MM.1S (cell line): ENCODE results near the gene OR51S1.

ENCODE experiments used
- DNase-seq: peaks from one replicate; pipeline ENCODE4 v3.0.0-alpha.2; 2015
- H2AFZ ChIP-seq: fragments of 300-600 bp; sonication (generic); 2 replicates; pipeline ENCODE4 v1.6.0; 2016; ENCODE audit warnings: antibody characterized with exemption, low read length
- H3F3A ChIP-seq: fragments of 300-600 bp; sonication (generic); 2 replicates; pipeline ENCODE4 v1.6.1; 2016; ENCODE audit warnings: mild to moderate bottlenecking, antibody characterized with exemption, low read length, moderate library complexity, mixed read lengths; ENCODE audit not compliant: insufficient read depth
- H3K27ac ChIP-seq: fragments of 300-600 bp; sonication (generic); 2 replicates; pipeline ENCODE4 v1.5.1; 2016; ENCODE audit warnings: mild to moderate bottlenecking, low read length
- H3K27me3 ChIP-seq: fragments of 300-600 bp; sonication (generic); replicated peaks from 2 replicates; pipeline ENCODE4 v1.6.0; 2016; ENCODE audit warnings: low read length; ENCODE audit not compliant: insufficient read depth
- H3K36me3 ChIP-seq: fragments of 300-600 bp; sonication (generic); replicated peaks from 2 replicates; pipeline ENCODE4 v1.6.1; 2016; ENCODE audit warnings: mild to moderate bottlenecking, low read length, mixed read lengths; ENCODE audit not compliant: insufficient read depth
- H3K4me1 ChIP-seq: fragments of 300-600 bp; sonication (generic); 2 replicates; pipeline ENCODE4 v1.6.1; 2016; ENCODE audit warnings: low read length, mixed read lengths
- H3K4me2 ChIP-seq: fragments of 300-600 bp; sonication (generic); 2 replicates; pipeline ENCODE4 v1.6.0; 2016; ENCODE audit warnings: low read depth, low read length
- H3K4me3 ChIP-seq: fragments of 300-600 bp; sonication (generic); 2 replicates; pipeline ENCODE4 v1.5.1; 2016; ENCODE audit warnings: low read length, mixed read lengths
- H3K79me2 ChIP-seq: fragments of 300-600 bp; sonication (generic); 2 replicates; pipeline ENCODE4 v1.6.1; 2016; ENCODE audit warnings: mixed run types, low read length, mixed read lengths
- H3K9ac ChIP-seq: fragments of 300-600 bp; sonication (generic); 2 replicates; pipeline ENCODE4 v1.6.1; 2016; ENCODE audit warnings: low read length, mixed read lengths
- H3K9me2 ChIP-seq: fragments of 300-600 bp; sonication (generic); replicated peaks from 2 replicates; pipeline ENCODE4 v1.6.1; 2016; ENCODE audit warnings: mild to moderate bottlenecking, low read length, mixed read lengths; ENCODE audit not compliant: insufficient read depth
- H3K9me3 ChIP-seq: fragments of 300-600 bp; sonication (generic); replicated peaks from 2 replicates; pipeline ENCODE4 v1.6.1; 2016; ENCODE audit warnings: mild to moderate bottlenecking, low read length, mixed read lengths; ENCODE audit not compliant: insufficient read depth
- H4K20me1 ChIP-seq: fragments of 300-600 bp; sonication (generic); 2 replicates; pipeline ENCODE4 v1.6.1; 2016; ENCODE audit warnings: mild to moderate bottlenecking, low read length, moderate library complexity, mixed read lengths; ENCODE audit not compliant: insufficient read depth
- CTCF ChIP-seq: fragments of 300-600 bp; sonication (generic); IDR thresholded peaks from 2 replicates; pipeline ENCODE4 v1.5.1; 2016; ENCODE audit warnings: antibody characterized with exemption, low read length, mixed read lengths
- EZH2 ChIP-seq: fragments of 300-600 bp; sonication (generic); optimal IDR thresholded peaks from 2 replicates; pipeline ENCODE3; 2017; ENCODE audit warnings: low read depth, mild to moderate bottlenecking, antibody characterized with exemption, low read length, mixed read lengths
- EZH2phosphoT487 ChIP-seq: fragments of 300-600 bp; sonication (generic); IDR thresholded peaks from 2 replicates; pipeline ENCODE4 v1.6.1; 2018; ENCODE audit warnings: antibody characterized with exemption, low read length

The OR51S1 gene

GRCh38 chr11:4887591-4887990 lies 38.6 kb upstream of the OR51S1 start:
- Histone ChIP-seq H3K36me3 (no peaks in the 10 kb centered on the region), H3K27me3 (no peaks in the 10 kb centered on the region), H3K9me3 (no peaks in the 10 kb centered on the region), H3K4me2 (no peak overlapping the region), H4K20me1 (no peaks in the 10 kb centered on the region), H3F3A (no peaks in the 10 kb centered on the region), H3K9ac (no peak overlapping the region), H3K79me2 (no peaks in the 10 kb centered on the region), H3K9me2 (no peaks in the 10 kb centered on the region), H2AFZ (no peak overlapping the region), H3K27ac (no peak overlapping the region), H3K4me1 (no peaks in the 10 kb centered on the region), H3K4me3 (no peak overlapping the region)
- TF ChIP-seq CTCF (no peak), EZH2 (no peak), EZH2phosphoT487 (no peak)
- DNase-seq, result no peak

GRCh38 chr11:4886186-4886585 lies 37.2 kb upstream of the OR51S1 start:
- Histone ChIP-seq H3K4me3 (no peak overlapping the region), H3F3A (no peaks in the 10 kb centered on the region)
- no peak for TF ChIP-seq EZH2phosphoT487
- no peak for TF ChIP-seq CTCF

GRCh38 chr11:4884361-4884760 lies 35.4 kb upstream of the OR51S1 start:
- Histone ChIP-seq H3K9me2 (no peaks in the 10 kb centered on the region), H3K27me3 (no peaks in the 10 kb centered on the region), H3K4me1 (no peaks in the 10 kb centered on the region), H3F3A (no peaks in the 10 kb centered on the region), H3K4me2 (no peak overlapping the region), H3K36me3 (no peaks in the 10 kb centered on the region), H3K9me3 (no peaks in the 10 kb centered on the region), H4K20me1 (no peaks in the 10 kb centered on the region), H3K9ac (no peak overlapping the region), H2AFZ (no peak overlapping the region), H3K79me2 (no peaks in the 10 kb centered on the region), H3K27ac (no peak overlapping the region), H3K4me3 (no peak overlapping the region)
- no peak for DNase-seq
- TF ChIP-seq CTCF (no peak), EZH2phosphoT487 (no peak), EZH2 (no peak)

More at GRCh38 chr11:4886186-4886585, 37.2 kb upstream of the OR51S1 start:
- Histone ChIP-seq H3K36me3 (no peaks in the 10 kb centered on the region), H3K9me2 (no peaks in the 10 kb centered on the region), H3K9me3 (no peaks in the 10 kb centered on the region), H3K27me3 (no peaks in the 10 kb centered on the region), H3K4me2 (no peak overlapping the region), H4K20me1 (no peaks in the 10 kb centered on the region), H3K9ac (no peak overlapping the region), H3K79me2 (no peaks in the 10 kb centered on the region), H3K4me1 (no peaks in the 10 kb centered on the region), H2AFZ (no peak overlapping the region), H3K27ac (no peak overlapping the region)
- no peak for DNase-seq

- H3K27ac ChIP-seq, result no peak overlapping the region
- H3K9ac ChIP-seq, result no peak overlapping the region
- H3K36me3 ChIP-seq, result no peaks in the 10 kb centered on the region
- no peaks in the 10 kb centered on the region for H3K79me2 ChIP-seq
- H3K9me3 ChIP-seq, result no peaks in the 10 kb centered on the region
- H3K9me2 ChIP-seq, result no peaks in the 10 kb centered on the region
- no peaks in the 10 kb centered on the region for H3F3A ChIP-seq
- H3K4me1 ChIP-seq, result no peaks in the 10 kb centered on the region
- no peak for DNase-seq
- no peak overlapping the region for H3K4me3 ChIP-seq
- H2AFZ ChIP-seq, result no peak overlapping the region
- H3K27me3 ChIP-seq, result no peaks in the 10 kb centered on the region
- H4K20me1 ChIP-seq, result no peaks in the 10 kb centered on the region
- no peak overlapping the region for H3K4me2 ChIP-seq
- no peak for TF ChIP-seq EZH2
- no peak for TF ChIP-seq EZH2phosphoT487
- no peak for TF ChIP-seq CTCF
Measured at GRCh38 chr11:4882543-4882942, 33.5 kb upstream of the OR51S1 start.
